Ovary (tissue), 9 donors: ENCODE measurements around the gene GH2. TPM values are rescaled to one million over a fixed set of nuclear protein-coding genes. Genes with fewer than 3 reads are reported as not detected.

Experiments
- DNase-seq, 5 donors: peaks; one replicate each; pipeline ENCODE4 v3.0.0-alpha.2; 2019 to 2020
- H3K27ac ChIP-seq, 2 donors: fragments of 200-600 bp; one replicate each; pipeline versions ENCODE4 v1.5.1 to v1.8.0; 2019 to 2022
- H3K27me3 ChIP-seq: fragments of 200-600 bp; one replicate; pipeline ENCODE4 v1.8.0; 2022
- H3K36me3 ChIP-seq: fragments of 200-600 bp; sonication (generic); one replicate; pipeline ENCODE4 v1.5.1; 2019
- H3K4me1 ChIP-seq: one replicate; pipeline ENCODE4 v1.8.1; 2013; ENCODE audit warnings: mild to moderate bottlenecking, moderate library complexity; ENCODE audit not compliant: insufficient read depth
- H3K4me3 ChIP-seq: fragments of 200-600 bp; sonication (generic); one replicate; pipeline ENCODE4 v1.5.1; 2017
- H3K9me3 ChIP-seq, 2 donors: fragments of 200-600 bp in 1 of 2; sonication (generic) in 1 of 2; one replicate each; pipeline versions ENCODE4 v1.5.1 to v1.8.1; 2013 to 2019; ENCODE audit warnings: mild to moderate bottlenecking in 1 of 2, moderate library complexity in 1 of 2
- CTCF ChIP-seq, 3 donors: fragments of 450-650 bp in 2 of 3; fragments of 200-600 bp in 1 of 3; IDR thresholded peaks; one replicate each; pipeline versions ENCODE4 v1.5.1 to v1.8.0; 2016 to 2022; ENCODE audit warnings: antibody characterized with exemption in 3 of 3, mild to moderate bottlenecking in 1 of 3
- EP300 ChIP-seq: sonication (generic); formaldehyde crosslinking; IDR thresholded peaks from one replicate; pipeline ENCODE4 v1.6.1; 2017; ENCODE audit warnings: antibody characterized with exemption
- POLR2A ChIP-seq: fragments of 450-650 bp; IDR thresholded peaks from one replicate; pipeline ENCODE4 v1.6.1; 2017; ENCODE audit warnings: antibody characterized with exemption, mild to moderate bottlenecking, moderate library complexity
- WGBS, 3 donors: extraction: QIAGEN DNeasy Blood & Tissue Kit in 1 of 3; methylation state at CpG; one replicate each; pipeline versions ENCODE4 v1.1.5 to v1.1.7; 2013 to 2017; 5-methylcytosine and 5-hydroxymethylcytosine counted together
- intact Hi-C, 4 donors: fragments of 100-400 bp; cut with DNase I; formaldehyde crosslinking; loops; one replicate each; pipeline versions ENCODE4 v1.11.0 to v1.15.1; 2022 to 2023
- polyA plus RNA-seq, 2 donors: library from polyadenylated mRNA; stranded (reverse); fragments of 200-250 nt in 1 of 2; fragments of 350-450 nt in 1 of 2; fragmentation: Illumina TruSeq in 1 of 2; extraction: RNeasy Lipid Tissue Mini Kit (QIAGEN cat#74804) in 1 of 2; gene quantifications; one replicate each; pipeline ENCODE4 v1.2.3, GENCODE V29; 2013 to 2014
- total RNA-seq, 7 donors: library from RNA; depleted of rRNA in 2 of 7; stranded (reverse); fragments of >200 nt in 2 of 7; fragmentation: NEBNext Ultra II Directional in 3 of 7; extraction: Animal tissue kit (Norgen Biotek cat#: 25700) in 3 of 7; gene quantifications; one replicate each; pipeline versions ENCODE4 v1.1.0 to v1.2.4, GENCODE V29; 2016 to 2023
- donor health status: DM: no; HTN: no; CAD: no; lungs with moderate emphysema.
- donor health status: DM: no; HTN: no; CAD: no.
- donor health status: Bipolar disorder and iron deficiency.
- donor health status: DM: yes; HTN: yes; CAD: no.
- donor health status: DM: no; HTN: no; CAD: no.
- donor health status: DM: yes; HTN: yes; CAD: no.

Gene GH2
- total and polyA plus RNA-seq, 9 donors: not detected

GRCh38 chr17:63833741-63834373 lies 47.9 kb downstream of the GH2 start:
- 86 to 91% (median 86%) methylated on average over 15 of the region's 15 CpGs for WGBS, 3 donors
- no peak overlapping the region for H3K4me3 ChIP-seq
- DNase-seq: no peak
- TF ChIP-seq EP300 (no peak), CTCF (IDR thresholded peaks at IDR 0.05) (no peak), POLR2A (no peak)
- intact Hi-C loops: loop anchor here in 1 of 4 donors (10.0 kb wide), 1 partner anchor 59 kb away; the partner anchor contains the start of genes CCDC47 and DDX42
- H3K27ac ChIP-seq: no peak overlapping the region
- H3K36me3 ChIP-seq: no peaks in the 10 kb centered on the region
- no peaks in the 10 kb centered on the region for H3K9me3 ChIP-seq
- H3K27me3 ChIP-seq: no peaks in the 10 kb centered on the region
- peaks cover 6% of the 10 kb centered on the region for H3K4me1 ChIP-seq

GRCh38 chr17:63833026-63833740 lies 48.6 kb downstream of the GH2 start:
- intact Hi-C loops: loop anchor here in 1 of 4 donors (10.0 kb wide), 1 partner anchor 58 kb away; the partner anchor contains the start of genes CCDC47 and DDX42
- no peak for DNase-seq
- TF ChIP-seq POLR2A (no peak), CTCF (IDR thresholded peaks at IDR 0.05) (no peak), EP300 (no peak)
- H3K9me3 ChIP-seq: no peaks in the 10 kb centered on the region
- H3K27me3 ChIP-seq: no peaks in the 10 kb centered on the region
- 73 to 76% (median 75%) methylated on average over 13 to 14 of the region's 14 CpGs for WGBS, 3 donors
- H3K36me3 ChIP-seq: no peaks in the 10 kb centered on the region
- H3K4me1 ChIP-seq: peaks cover 4% of the 10 kb centered on the region
- H3K27ac ChIP-seq: no peak overlapping the region
- no peak overlapping the region for H3K4me3 ChIP-seq

GRCh38 chr17:63832455-63832854 lies 49.3 kb downstream of the GH2 start:
- TF ChIP-seq CTCF (IDR thresholded peaks at IDR 0.05) (no peak), EP300 (no peak), POLR2A (no peak)
- DNase-seq: no peak
- intact Hi-C loops: loop anchor here in 1 of 4 donors (10.0 kb wide), 1 partner anchor 58 kb away; the partner anchor contains the start of genes CCDC47 and DDX42
- Histone ChIP-seq H3K4me1 (peaks cover 3% of the 10 kb centered on the region), H3K4me3 (no peak overlapping the region), H3K36me3 (no peaks in the 10 kb centered on the region), H3K27me3 (no peaks in the 10 kb centered on the region), H3K9me3 (no peaks in the 10 kb centered on the region), H3K27ac (no peak overlapping the region)
- 67 to 77% (median 75%) methylated on average over 2 of the region's 2 CpGs for WGBS, 3 donors

- Histone ChIP-seq H3K9me3 (no peaks in the 10 kb centered on the region), H3K4me3 (no peak overlapping the region), H3K27ac (no peak overlapping the region), H3K27me3 (no peaks in the 10 kb centered on the region), H3K36me3 (no peaks in the 10 kb centered on the region), H3K4me1 (peaks cover 3% of the 10 kb centered on the region)
- WGBS, 3 donors: 74 to 83% (median 81%) methylated on average over 5 of the region's 5 CpGs
- no peak for DNase-seq
- intact Hi-C loops: loop anchor here in 1 of 4 donors (10.0 kb wide), 1 partner anchor 57 kb away; the partner anchor contains the start of genes CCDC47 and DDX42
- TF ChIP-seq POLR2A: no peak
- no peak for TF ChIP-seq CTCF (IDR thresholded peaks at IDR 0.05)
- no peak for TF ChIP-seq EP300
Measured at GRCh38 chr17:63832014-63832413, 49.7 kb downstream of the GH2 start.
